Stimulated activated CD8-positive, alpha-beta memory T cell treated with anti-CD3 and anti-CD28 coated beads, Interleukin-15, amount 100 ng/mL, for 1 hour (primary cell): ENCODE data around the gene PSD.

ENCODE experiments used
- DNase-seq: peaks from one replicate; pipeline ENCODE4 v3.0.0-alpha.2; 2020; ENCODE audit warnings: low read depth

Gene PSD

DNA sequence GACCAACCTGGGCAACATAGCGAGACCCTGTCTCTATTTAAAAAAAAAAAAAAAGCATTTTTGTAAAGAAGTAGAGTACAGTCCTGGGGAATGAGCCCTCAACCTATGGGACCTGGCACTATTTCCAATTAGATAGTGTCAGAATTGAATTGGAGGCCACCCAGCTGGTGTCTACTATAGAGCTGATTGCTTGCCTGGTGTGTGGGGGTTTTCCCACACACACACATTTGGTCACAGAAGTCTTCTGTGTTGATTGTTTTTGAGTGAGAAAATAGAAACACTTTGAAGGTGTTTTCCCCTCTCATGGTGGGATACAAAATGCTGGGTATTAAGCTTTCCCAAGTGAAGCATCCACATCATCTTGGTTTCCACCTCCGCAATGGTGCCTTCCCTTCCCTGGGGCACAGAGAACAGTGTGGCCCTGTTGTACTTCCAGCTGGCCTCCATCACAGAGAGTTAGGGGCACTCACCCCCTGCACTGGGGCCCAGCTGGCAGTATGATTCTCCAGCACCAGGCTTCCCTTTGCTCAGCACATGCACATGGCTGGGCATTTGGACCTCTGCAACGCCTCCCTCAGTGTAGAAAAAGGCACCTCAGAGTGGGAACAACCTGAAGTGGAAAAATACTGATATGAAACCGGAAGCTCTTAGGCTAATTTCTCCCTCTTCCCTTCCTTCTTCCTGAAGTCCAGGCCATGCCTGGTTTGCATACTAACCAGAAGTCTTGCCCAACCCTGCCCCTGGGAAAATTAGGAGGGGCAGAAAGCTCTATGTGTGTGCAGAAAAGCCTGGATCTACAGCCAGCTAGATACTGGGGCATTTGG lies 33.8 kb downstream of the PSD start:
- DNase-seq = no peak

DNA sequence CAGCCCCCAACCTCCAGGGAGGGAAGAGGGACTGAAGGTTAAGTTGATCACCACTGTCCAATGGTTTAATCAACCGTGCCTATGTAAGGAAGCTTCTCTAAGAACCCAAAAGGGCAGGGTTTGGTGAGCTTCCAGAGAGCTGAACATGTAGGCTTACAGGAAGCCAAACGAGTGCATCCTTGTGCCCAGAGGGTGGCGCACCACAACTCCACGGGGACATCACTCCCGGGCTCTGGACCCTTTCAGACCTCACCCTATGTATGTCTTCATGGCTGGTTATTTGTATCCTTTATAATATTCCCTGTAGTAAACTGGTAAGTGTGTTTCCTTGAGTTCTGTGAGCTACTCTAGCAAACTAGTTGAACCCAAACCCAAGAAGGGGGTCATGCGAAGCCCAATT lies 34.5 kb downstream of the PSD start:
- no peak for DNase-seq

DNA sequence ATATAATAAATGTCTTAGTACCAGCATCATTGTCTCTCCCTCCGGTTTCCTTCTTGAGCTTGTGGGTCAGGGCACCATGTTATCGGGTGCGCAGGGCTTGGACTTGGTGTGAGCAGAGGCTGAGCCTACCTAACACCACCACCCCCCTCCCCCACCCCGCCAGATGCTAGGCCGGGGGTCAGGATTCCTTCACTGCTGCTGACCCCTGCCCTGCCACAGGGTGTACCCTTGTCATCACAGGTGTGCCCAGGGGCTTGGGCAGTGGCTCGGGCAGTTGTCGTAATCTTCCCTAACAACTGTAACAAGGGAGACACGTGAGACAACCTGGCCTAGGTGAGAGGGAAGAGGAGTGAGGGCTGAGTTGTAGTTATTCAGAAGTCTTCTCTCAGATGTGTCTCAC lies 35.7 kb downstream of the PSD start:
- DNase-seq = no peak

DNA sequence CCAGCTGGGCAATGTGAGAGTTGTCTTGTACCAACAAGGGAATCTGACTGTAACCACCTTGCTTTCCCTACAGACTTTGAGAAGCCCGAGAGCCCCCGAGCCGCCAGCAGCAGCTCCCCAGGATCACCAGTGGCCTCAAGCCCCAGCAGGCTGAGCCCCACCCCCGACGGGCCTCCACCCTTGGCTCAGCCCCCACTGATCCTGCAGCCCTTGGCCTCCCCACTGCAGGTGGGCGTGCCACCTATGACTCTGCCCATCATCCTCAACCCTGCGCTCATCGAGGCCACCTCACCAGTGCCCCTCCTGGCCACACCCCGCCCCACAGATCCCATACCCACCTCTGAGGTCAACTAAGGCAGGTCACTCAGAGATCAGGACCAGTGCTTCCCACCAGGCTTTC lies 36.6 kb downstream of the PSD start:
- no peak for DNase-seq

DNA sequence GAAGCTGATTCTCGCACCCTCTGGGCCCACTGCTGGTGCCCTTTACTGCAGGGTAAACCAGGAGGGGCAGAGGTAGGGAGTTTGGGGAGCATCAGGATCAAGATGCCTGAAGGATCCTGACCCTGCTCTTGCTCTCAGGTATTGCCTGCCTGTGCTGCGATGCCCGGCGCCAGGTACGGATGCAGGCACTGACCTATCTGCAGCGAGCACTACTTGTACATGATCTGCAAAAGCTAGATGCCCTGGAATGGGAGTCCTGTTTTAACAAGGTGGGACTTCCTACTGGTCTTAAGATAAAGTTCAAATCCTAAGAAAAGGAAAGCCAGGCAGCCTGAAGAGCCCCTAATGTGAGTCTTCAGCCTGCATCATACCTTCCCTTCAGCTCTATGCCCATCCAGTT lies 39.2 kb downstream of the PSD start:
- no peak for DNase-seq

GRCh38 chr10:102376901-102377300 lies 41.7 kb downstream of the PSD start:
- no peak for DNase-seq

GRCh38 chr10:102375867-102376266 lies 42.7 kb downstream of the PSD start:
- no peak for DNase-seq

DNA sequence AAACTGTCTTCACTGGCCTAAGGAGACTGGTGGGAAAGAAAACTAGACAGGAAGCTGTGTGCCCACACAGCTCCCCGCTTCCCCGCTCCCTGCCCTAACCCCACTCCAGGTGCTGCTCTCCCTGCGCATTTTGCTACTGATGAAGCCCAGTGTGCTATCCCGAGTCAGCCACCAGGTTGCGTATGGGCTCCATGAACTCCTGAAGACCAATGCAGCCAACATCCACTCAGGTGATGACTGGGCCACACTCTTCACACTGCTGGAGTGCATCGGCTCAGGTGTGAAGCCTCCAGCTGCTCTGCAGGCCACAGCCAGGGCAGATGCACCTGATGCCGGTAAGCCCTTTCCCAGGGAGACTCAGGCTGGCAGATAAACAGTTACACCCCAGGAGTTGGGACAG lies 43.3 kb downstream of the PSD start:
- DNase-seq = no peak

DNA sequence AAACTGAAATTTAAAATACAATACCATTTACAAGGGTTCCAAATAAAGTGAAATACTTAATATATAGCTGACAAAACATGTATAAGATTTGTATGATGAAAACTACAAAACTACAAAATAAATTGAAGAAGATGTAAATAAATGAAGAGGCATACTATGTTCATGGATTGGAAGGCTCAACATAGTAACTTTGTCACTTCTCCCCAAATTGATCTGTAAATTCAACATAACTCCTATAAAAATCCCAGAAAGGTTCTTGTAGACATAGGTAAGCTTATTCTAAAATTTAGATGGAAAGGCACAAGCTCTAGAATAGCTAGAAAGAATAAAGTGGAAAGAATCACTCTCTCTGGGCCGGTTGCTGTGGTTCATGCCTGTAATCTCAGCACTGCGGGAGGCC lies 47.3 kb downstream of the PSD start:
- DNase-seq = no peak

GRCh38 chr10:102368077-102368476 lies 50.5 kb downstream of the PSD start:
- DNase-seq = no peak

GRCh38 chr10:102367441-102367840 lies 51.1 kb downstream of the PSD start:
- no peak for DNase-seq

GRCh38 chr10:102358712-102359382 lies 59.7 kb downstream of the PSD start:
- DNase-seq = no peak

GRCh38 chr10:102354451-102354850 lies 64.1 kb downstream of the PSD start:
- DNase-seq = no peak
